ENCODE data around the gene FAM234A.
"Not testable (repeated sequence)": the region's sequence is repeated elsewhere in the genome, so short reads cannot be mapped to it uniquely, and the experiment has no call there.

FAM234A gene

GRCh38 chr16:230351-230750, 4.3 kb upstream of the FAM234A start:
- DNase-seq (ENCODE audit: low read depth in 2 of 2, low spot score in 1 of 2), result not testable (repeated sequence)

DNA sequence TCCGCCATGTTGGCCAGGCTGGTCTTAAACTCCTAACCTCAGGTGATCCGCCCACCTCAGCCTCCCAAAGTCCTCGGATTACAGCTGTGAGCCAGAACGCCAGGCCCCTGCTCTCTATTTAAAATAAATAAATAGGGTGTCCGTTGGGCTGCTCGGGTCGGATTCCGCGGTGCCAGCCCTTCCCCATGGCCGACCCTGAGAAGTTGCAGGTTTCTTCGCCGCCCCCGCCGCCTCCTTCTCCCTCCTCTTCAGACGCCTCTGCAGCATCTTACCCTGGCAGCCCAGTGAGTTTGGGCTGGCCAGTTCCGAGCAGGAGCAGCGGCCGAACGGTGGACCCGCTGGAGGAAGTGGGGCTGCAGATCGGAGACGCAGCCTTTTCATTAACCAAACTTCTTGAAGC, 3.7 kb upstream of the FAM234A start:
- no peak for DNase-seq (ENCODE audit: low read depth in 2 of 2, low spot score in 1 of 2)

- DNase-seq (ENCODE audit: low read depth in 2 of 2, low spot score in 1 of 2), result no peak
These were observed 5.3 kb downstream of the FAM234A start for GRCh38 chr16:239948-240277.

GRCh38 chr16:240559-240958, 5.9 kb downstream of the FAM234A start:
- no peak for DNase-seq (ENCODE audit: low read depth in 2 of 2, low spot score in 1 of 2)

GRCh38 chr16:242281-242680, 7.7 kb downstream of the FAM234A start:
- DNase-seq (ENCODE audit: low read depth in 2 of 2, low spot score in 1 of 2), result no peak

DNA sequence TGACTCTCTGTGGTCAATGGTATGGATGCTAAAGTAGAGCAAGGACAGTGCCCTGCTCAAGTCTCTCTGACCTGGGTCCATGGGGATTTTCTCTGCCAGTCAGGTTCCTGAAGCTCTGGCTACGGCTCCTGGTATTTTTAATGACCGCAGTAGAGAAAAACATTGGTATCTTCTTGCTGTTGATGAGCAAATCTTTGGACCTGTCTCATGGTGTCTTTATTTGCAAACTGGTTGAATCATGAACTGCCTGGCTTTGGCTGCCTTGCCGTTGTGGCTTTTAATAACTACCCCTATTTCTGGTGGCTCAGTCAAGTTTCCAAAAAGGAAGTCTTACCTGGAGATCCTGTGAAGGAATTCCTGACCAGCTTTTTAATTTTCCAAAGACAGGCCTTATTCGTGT, 8.7 kb downstream of the FAM234A start:
- DNase-seq (ENCODE audit: low read depth in 2 of 2, low spot score in 1 of 2), result no peak

GRCh38 chr16:245105-245504, 10.5 kb downstream of the FAM234A start:
- DNase-seq (ENCODE audit: low read depth in 2 of 2, low spot score in 1 of 2), result no peak

DNA sequence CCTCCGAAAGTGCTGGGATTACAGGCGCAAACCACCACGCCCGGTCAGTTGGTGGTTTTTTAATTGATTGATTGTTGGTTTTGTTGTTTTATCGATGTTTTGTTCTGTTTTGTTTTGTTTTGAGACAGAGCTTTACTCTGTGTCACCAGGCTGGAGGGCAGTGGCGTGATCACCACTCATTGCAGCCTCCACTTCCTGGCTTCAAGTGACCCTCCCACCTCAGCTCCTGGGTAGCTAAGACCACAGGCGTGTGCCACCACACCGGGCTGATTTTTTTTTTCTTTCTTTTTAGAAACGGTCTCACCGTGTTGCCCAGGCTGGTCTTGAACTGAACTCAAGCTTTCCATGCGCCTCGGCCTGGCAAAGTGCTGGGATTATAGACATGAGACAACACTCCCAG, 12.4 kb downstream of the FAM234A start:
- no peak for DNase-seq (ENCODE audit: low read depth in 2 of 2, low spot score in 1 of 2)

DNA sequence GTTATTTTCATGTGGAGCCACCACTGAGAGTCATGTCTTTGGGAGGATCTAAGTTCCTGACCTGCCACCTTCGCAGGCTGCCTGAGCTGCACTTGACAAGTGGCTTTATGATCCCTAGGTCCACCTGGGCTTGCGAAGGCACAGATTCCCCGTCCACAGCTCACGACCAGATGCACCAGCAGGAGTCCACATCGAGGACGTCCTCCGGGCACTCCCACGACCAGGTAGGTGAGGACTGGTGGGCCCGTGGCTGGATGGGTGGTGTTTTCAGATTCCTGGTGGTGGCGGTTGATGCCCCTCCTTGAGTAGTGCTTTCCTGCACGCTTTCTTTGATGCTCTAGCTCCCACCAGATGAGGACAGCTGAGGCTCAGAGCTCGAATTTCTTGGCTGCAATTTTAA, 14.8 kb downstream of the FAM234A start:
- no peak for DNase-seq (ENCODE audit: low read depth in 2 of 2, low spot score in 1 of 2)

GRCh38 chr16:252366-253337, 18.0 kb downstream of the FAM234A start:
- no peak for DNase-seq (ENCODE audit: low read depth in 2 of 2, low spot score in 1 of 2)

DNA sequence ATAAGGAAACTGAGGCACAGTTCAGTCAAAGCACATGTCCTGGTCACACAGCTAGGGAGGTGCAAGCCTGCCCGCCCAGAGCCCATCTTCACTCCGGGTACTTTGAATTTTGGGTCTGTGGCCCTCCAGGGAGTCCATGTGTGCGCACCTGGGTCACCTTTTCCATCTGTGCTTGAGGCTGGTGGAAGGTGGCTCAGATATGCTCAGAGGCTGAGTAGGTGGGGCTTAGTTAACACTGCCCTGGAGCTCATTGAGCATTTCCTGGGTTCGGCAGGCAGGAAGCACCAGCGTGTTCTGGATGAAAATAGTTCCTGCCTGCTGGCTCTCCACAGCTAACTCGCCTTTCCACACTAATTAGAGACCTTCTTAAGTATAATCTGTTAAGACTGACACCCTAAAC, 19.2 kb downstream of the FAM234A start:
- DNase-seq (ENCODE audit: low read depth in 2 of 2, low spot score in 1 of 2), result no peak

DNA sequence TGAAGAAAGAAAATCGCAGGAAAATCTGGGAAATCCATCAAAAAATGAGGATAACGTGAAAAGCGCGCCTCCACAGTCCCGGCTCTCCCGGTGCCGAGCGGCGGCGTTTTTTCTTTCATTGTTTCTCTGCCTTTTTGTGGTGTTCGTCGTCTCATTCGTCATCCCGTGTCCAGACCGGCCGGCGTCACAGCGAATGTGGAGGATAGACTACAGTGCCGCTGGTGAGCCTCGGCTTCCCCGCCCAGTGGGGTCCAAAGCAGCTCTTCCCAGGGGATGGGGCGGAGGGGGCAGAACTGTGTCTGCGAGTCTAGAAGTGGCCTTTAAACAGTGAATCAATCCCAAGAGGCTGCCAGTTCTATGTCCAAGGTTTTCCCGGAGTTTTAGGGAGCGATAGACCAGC, 19.8 kb downstream of the FAM234A start:
- no peak for DNase-seq (ENCODE audit: low read depth in 2 of 2, low spot score in 1 of 2)

GRCh38 chr16:255183-255582, 20.6 kb downstream of the FAM234A start:
- no peak for DNase-seq (ENCODE audit: low read depth in 2 of 2, low spot score in 1 of 2)

DNA sequence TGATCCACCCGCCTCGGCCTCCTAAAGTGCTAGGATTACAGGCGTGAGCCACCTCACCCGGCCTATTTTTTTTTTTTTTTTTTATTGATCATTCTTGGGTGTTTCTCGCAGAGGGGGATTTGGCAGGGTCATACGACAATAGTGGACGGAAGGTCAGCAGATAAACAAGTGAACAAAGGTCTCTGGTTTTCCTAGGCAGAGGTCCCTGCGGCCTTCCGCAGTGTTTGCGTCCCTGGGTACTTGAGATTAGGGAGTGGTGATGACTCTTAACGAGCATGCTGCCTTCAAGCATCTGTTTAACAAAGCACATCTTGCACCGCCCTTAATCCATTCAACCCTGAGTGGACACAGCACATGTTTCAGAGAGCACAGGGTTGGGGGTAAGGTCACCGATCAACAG, 23.5 kb downstream of the FAM234A start:
- not testable (repeated sequence) for DNase-seq (ENCODE audit: low read depth in 2 of 2, low spot score in 1 of 2)

- no peak for DNase-seq (ENCODE audit: low read depth in 2 of 2, low spot score in 1 of 2)
These were observed 24.6 kb downstream of the FAM234A start for GRCh38 chr16:259226-259625.

GRCh38 chr16:259814-260253, 25.2 kb downstream of the FAM234A start:
- DNase-seq (ENCODE audit: low read depth in 2 of 2, low spot score in 1 of 2), result no peak

GRCh38 chr16:260326-260725, 25.7 kb downstream of the FAM234A start:
- DNase-seq (ENCODE audit: low read depth in 2 of 2, low spot score in 1 of 2), result no peak

DNA sequence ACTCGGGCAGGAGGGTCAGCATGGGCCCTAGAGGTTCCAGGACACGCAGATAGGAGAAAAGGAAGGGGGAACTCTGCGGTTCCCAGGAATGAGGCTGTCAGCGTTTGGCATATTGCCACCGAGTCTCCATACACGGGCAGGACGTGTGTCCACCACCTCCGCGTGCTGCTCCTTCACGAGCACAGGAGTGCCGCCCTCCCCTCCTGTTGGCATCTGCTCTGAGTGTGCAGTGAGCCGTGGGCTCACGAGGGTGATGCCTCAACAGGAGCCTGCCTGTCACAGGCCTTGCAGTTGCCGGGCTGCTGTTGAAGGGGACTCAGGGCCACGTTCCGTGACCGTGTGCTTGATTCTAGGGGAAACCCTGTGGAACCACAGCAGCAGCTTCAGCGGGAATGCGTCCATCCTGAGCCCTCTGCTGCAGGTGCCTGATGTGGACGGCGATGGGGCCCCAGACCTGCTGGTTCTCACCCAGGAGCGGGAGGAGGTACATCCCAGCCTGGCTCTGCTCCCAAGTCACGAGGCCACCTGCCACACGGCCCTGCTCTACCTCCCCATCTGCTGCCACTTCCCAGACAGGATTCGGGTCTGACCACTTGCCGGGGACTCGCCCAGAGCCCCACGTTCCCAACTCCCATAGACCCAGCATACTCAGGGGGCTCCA, 26.5 kb downstream of the FAM234A start:
- no peak for DNase-seq (ENCODE audit: low read depth in 2 of 2, low spot score in 1 of 2)

DNA sequence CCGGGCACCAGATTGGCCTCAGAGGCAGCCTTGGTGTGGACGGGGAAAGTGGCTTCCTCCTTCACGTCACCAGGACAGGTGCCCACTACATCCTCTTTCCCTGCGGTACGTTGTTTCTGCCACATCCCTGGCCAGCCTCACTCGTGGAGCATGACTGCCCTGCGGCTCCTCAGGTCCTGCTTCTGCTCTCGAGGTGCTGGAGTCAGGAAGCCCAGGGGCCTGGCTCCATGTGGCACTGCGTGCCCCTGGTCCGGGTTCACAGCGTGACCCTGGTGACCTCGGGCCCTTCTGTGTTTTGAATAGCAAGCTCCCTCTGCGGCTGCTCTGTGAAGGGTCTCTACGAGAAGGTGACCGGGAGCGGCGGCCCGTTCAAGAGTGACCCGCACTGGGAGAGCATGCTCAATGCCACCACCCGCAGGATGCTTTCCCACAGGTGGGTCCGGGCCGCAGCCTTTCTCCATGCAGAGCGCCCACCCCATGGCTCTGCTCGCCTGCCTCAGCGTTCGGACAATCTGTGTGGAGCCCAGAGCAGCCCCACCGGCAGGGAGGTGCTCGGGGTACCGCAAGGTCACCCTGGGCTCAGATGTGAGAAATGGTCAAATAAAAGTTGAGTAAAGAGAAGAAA, 27.6 kb downstream of the FAM234A start:
- no peak for DNase-seq (ENCODE audit: low read depth in 2 of 2, low spot score in 1 of 2)

DNA sequence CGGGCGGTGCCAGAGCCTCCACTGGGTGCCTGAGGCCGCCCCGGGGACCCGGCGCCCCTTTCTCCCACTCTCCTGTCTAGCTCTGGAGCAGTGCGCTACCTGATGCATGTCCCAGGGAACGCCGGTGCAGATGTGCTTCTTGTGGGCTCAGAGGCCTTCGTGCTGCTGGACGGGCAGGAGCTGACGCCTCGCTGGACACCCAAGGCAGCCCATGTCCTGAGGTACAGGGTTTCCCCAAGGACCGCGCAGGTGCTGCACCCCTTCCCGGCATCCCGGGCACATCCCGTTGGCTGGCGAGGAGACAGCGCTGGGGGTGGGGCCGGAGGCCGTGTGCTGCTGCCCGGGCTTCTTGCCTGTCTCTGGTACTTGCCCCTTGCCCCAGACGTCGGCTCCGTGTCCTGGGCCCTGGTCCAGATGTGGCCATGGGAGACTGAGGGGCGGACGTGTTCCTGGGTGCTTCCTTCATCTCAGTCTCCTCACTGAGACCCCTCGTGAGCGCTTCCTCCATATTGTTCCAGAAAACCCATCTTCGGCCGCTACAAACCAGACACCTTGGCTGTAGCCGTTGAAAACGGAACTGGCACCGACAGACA, 28.7 kb downstream of the FAM234A start:
- no peak for DNase-seq (ENCODE audit: low read depth in 2 of 2, low spot score in 1 of 2)

DNA sequence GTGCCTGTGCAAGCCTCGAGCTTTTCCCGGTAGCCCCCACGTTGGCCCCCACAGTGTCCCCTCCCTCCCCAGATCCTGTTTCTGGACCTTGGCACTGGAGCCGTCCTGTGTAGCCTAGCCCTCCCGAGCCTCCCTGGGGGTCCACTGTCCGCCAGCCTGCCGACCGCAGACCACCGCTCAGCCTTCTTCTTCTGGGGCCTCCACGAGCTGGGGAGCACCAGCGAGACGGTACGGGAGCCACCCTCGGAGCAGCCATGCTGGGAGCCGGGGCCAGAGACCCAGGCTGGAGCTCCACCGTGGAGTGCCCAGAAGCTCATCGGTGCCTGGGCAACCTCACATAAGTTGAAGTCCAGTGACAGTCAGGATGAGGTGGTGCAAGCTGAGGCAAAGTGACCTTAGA, 29.3 kb downstream of the FAM234A start:
- DNase-seq (ENCODE audit: low read depth in 2 of 2, low spot score in 1 of 2), result no peak

Data from stimulated activated CD8-positive, alpha-beta memory T cell treated with anti-CD3 and anti-CD28 coated beads, Interleukin-4, amount 100 ng/mL, for 4 hours (primary cell).